Vagina (tissue), 2 donors: ENCODE measurements around the gene USP32.

Experiments used
- CTCF ChIP-seq, 3 experiments: fragments of 450-650 bp in 2 of 3; fragments of 200-600 bp in 1 of 3; sonication (generic) in 1 of 3; IDR thresholded peaks; one replicate each; pipeline ENCODE4 v1.5.1; 2017 to 2019; ENCODE audit warnings: antibody characterized with exemption in 3 of 3, mild to moderate bottlenecking in 2 of 3, moderate library complexity in 2 of 3
- POLR2A ChIP-seq, 2 donors: fragments of 450-650 bp; IDR thresholded peaks; one replicate each; pipeline ENCODE4 v1.6.1; 2017; ENCODE audit warnings: antibody characterized with exemption in 2 of 2, mild to moderate bottlenecking in 2 of 2, moderate library complexity in 2 of 2
- POLR2AphosphoS5 ChIP-seq, 2 donors: sonication (generic); formaldehyde crosslinking; IDR thresholded peaks; one replicate each; pipeline ENCODE4 v1.9.0; 2017; ENCODE audit warnings: antibody characterized with exemption in 2 of 2, mild to moderate bottlenecking in 2 of 2, low read depth in 1 of 2; ENCODE audit not compliant: insufficient read depth in 1 of 2

GRCh38 chr17:60311936-60312335 lies 80.0 kb downstream of the USP32 start:
- TF ChIP-seq CTCF (IDR thresholded peaks at IDR 0.05) (no peak), POLR2A (IDR thresholded peaks at IDR 0.05) (no peak), POLR2AphosphoS5 (IDR thresholded peaks at IDR 0.05; ENCODE audit: insufficient read depth in 1 of 2, low read depth in 1 of 2) (no peak)
